BJ (cell line): ENCODE measurements around the gene GTPBP3. TPM values are rescaled to one million over a fixed set of nuclear protein-coding genes. Genes with fewer than 3 reads are reported as not detected.

Source experiments
- CTCF ChIA-PET: fragments of 350-600 bp; formaldehyde crosslinking; extraction: SDS; loops from one replicate; lab custom pipeline; 2021; ENCODE audit warnings: antibody characterized with exemption, inconsistent platforms; lab: Yijun Ruan, JAX
- POLR2A ChIA-PET: fragments of 300-600 bp; sonication (Branson Sonifier 250); formaldehyde crosslinking; extraction: SDS; loops from one replicate; lab custom pipeline; 2021; ENCODE audit warnings: antibody characterized with exemption; lab: Charles Lee
- DNase-seq: peaks from one replicate; pipeline ENCODE4 v3.0.0-alpha.2; 2011; ENCODE audit warnings: low read depth
- H3K27me3 ChIP-seq: 2 replicates; pipeline ENCODE4 v1.6.0; 2011; ENCODE audit warnings: low read length; ENCODE audit not compliant: control insufficient read depth, insufficient read depth
- H3K36me3 ChIP-seq: 2 replicates; pipeline ENCODE4 v1.5.1; 2011; ENCODE audit warnings: low read length; ENCODE audit not compliant: control insufficient read depth, insufficient read depth
- H3K4me3 ChIP-seq: 2 replicates; pipeline ENCODE4 v1.5.1; 2011; ENCODE audit warnings: low read depth, mild to moderate bottlenecking, control low read depth, low read length
- CTCF ChIP-seq: IDR thresholded peaks from 2 replicates; pipeline ENCODE4 v1.5.1; 2011; ENCODE audit warnings: low read depth, mild to moderate bottlenecking, control low read depth, inconsistent platforms, low read length, moderate library complexity; ENCODE audit not compliant: insufficient read depth
- polyA plus RNA-seq: library from polyadenylated mRNA; depleted of rRNA; stranded (reverse); fragments of >200 nt; gene quantifications from 2 replicates; pipeline ENCODE4 v1.2.3, GENCODE V29; 2011

The GTPBP3 gene
- polyA plus RNA-seq, 1 experiment = 6.3 TPM

GRCh38 chr19:17328517-17329365, 8.6 kb upstream of the GTPBP3 start:
- DNase-seq = no peak
- CTCF ChIA-PET = no interaction called here

GRCh38 chr19:17329366-17330261, 7.7 kb upstream of the GTPBP3 start:
- Histone ChIP-seq H3K27me3 (no peaks in the 10 kb centered on the region), H3K4me3 (no peak overlapping the region), H3K36me3 (no peaks in the 10 kb centered on the region; the same call in 1 of the 2 replicates)
- TF ChIP-seq CTCF = no peak
- POLR2A ChIA-PET = no interaction called here
- no peak for DNase-seq
- CTCF ChIA-PET = no interaction called here

More at GRCh38 chr19:17328517-17329365, 8.6 kb upstream of the GTPBP3 start:
- no peak overlapping the region for H3K4me3 ChIP-seq
- POLR2A ChIA-PET = no interaction called here
- no peak for TF ChIP-seq CTCF
- H3K27me3 ChIP-seq = no peaks in the 10 kb centered on the region
- no peaks in the 10 kb centered on the region; the same call in 1 of the 2 replicates for H3K36me3 ChIP-seq

- DNase-seq = no peak
- POLR2A ChIA-PET = no interaction called here
- TF ChIP-seq CTCF = no peak
- H3K27me3 ChIP-seq = no peaks in the 10 kb centered on the region
- no peaks in the 10 kb centered on the region; the same call in 1 of the 2 replicates for H3K36me3 ChIP-seq
- no peak overlapping the region for H3K4me3 ChIP-seq
- CTCF ChIA-PET = interaction anchor here (1.0 kb wide), 1 partner anchor 12 kb away, joined by 3 read pairs; no protein-coding TSS in a partner anchor
Observed at GRCh38 chr19:17330262-17331044, 6.9 kb upstream of the GTPBP3 start.

- ChIA-PET POLR2A (no interaction called here), CTCF (interaction anchor here (1.0 kb wide), 1 partner anchor 11 kb away, joined by 3 read pairs; no protein-coding TSS in a partner anchor)
- no peaks in the 10 kb centered on the region; the same call in 1 of the 2 replicates for H3K36me3 ChIP-seq
- no peak for DNase-seq
- no peak overlapping the region for H3K4me3 ChIP-seq
- TF ChIP-seq CTCF = no peak
- H3K27me3 ChIP-seq = no peaks in the 10 kb centered on the region
Observed at GRCh38 chr19:17331045-17331558, 6.3 kb upstream of the GTPBP3 start.
